Amygdala (tissue), 56 donors: ENCODE data around the gene XPR1.
"Not testable (repeated sequence)": the region's sequence is repeated elsewhere in the genome, so short reads cannot be mapped to it uniquely, and the experiment has no call there.

Experiments
- DNase-seq, 56 donors: peaks; one replicate each; lab custom pipeline; 2025; lab: John Stamatoyannopoulos, UW

Gene XPR1

DNA sequence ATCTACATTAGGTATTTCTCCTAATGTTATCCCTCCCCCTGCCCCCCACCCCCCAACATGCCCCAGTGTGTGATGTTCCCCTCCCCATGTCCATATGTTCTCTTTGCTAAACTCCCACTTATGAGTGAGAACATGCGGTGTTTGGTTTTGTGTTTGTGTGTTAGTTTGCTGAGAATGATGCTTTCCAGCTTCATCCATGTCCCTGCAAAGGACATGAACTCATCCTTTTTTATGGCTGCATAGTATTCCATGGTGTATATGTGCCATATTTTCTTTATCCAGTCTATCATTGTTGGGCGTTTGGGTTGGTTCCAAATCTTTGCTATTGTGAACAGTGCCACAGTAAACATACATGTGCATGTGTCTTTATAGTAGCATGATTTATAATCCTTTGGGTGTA, 199.7 kb downstream of the XPR1 start:
- DNase-seq: not testable (repeated sequence)

DNA sequence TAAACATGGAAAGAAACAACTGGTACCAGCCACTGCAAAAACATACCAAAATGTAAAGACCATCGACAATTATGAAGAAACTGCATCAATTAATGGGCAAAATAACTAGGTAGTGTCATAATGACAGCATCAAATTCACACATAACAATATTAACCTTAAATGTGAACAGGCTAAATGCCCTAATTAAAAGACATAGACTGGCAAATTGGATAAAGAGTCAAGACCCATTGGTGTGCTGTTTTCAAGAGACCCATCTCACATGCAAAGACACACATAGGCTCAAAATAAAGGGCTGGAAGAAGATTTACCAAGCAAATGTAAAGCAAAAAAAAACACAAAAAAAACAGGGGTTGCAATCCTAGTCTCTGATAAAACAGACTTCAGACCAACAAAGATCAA, 201.4 kb downstream of the XPR1 start:
- DNase-seq: not testable (repeated sequence)

DNA sequence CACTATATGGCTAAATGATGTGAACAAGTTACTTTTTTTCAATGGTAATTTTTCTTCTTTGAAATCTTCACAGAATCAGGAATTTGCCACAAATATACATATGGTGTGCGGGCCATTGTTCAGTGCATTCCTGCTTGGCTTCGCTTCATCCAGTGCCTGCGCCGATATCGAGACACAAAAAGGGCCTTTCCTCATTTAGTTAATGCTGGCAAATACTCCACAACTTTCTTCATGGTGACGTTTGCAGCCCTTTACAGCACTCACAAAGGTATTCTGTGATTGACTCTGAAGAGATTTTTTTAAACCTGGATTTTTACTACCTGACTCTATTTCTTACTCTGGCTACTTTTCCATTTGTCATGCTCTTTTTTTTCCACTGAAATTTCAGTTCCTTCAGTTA, 204.6 kb downstream of the XPR1 start:
- DNase-seq: no peak

DNA sequence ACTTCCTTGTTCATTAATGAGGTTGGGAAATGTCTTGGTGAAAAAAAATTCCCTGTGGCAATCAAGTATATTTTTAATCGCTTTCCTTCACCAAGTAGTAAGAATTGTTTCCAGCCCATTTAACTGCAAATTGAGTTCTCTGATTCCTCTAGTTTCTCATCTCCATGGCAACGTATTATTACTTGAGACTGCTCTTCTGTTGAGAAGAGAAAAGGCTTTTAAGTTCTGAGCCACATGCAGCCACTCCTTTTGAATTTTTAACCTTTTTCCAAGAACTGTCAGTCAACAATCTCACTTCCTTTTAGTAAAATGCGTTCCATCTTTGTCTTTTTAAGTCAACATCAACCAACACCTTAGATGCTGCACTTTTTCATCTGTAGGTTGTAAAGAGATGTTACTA, 205.2 kb downstream of the XPR1 start:
- DNase-seq: peak in 1 of 56 donors; percentile 26

DNA sequence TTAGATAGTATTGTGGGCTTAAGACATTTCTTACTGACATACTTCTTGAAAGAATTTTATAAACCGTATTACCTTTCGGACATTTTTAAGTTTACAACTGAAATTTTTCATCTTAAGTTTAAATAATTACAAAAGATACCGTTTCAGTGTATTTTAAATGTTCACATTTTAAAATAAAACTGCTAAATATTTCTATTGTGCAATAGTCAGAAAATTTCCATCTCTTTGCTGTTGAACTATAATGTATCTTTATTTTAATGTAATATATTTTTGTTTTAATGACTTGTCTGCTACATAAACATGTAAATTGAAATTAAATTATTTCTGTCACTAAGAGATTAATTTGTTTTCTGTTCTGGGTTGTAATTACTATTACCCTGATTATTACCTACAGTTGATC, 206.7 kb downstream of the XPR1 start:
- no peak for DNase-seq

DNA sequence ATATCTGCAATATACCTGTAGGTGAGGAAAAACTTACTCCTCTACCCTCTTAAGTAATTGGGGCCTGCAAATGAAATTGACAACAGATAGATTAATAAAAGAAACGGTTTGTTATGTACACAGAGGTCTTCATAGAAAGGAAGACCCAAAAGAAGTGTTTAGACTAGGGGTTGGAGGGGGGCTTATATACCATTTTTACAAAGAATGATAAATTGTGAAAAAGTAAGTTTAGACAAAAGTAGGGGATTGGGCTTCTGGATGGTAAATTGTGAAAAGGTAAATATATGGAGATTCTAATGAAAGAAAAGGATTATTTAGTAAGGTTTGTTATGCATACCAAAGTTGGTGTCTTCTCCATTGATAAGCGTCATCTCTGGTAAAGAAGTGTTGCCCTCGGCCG, 207.7 kb downstream of the XPR1 start:
- DNase-seq: no peak

DNA sequence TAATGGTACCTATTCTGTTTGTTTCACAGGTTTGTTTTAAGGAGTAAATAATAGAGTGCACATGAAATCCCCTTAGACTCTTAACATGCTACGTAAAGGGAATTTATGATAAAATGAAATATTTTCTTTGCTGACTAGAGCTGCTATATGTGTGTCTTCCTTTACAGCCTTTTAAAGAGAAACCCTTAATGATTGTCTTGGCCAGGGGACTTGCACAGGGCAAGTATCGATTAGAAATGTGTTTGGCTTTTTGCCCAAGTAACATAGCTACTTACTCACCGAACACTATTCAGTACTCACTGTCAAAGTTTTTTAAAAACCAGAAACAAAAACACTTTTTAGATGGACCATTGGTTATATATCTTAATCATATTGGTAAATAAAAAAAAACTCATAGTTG, 209.6 kb downstream of the XPR1 start:
- no peak for DNase-seq

DNA sequence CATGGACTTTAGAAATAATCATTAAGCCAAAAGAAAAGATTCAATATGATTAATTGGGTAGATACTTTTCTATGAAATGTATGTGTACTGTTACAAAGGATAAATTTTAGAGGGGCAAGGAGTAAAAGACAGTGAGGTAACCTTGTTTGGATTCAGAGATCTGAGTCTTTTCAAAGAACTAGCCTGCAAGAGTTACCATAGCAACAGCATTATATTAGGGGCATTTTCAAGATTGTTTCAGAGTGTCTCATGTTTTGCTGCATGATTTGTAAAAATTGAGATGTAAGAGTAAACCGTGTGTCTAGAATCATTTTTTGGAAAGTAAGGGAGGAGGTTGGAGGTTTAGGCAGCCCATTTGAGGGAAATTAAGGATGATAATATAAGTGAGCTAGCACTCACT, 210.2 kb downstream of the XPR1 start:
- no peak for DNase-seq

DNA sequence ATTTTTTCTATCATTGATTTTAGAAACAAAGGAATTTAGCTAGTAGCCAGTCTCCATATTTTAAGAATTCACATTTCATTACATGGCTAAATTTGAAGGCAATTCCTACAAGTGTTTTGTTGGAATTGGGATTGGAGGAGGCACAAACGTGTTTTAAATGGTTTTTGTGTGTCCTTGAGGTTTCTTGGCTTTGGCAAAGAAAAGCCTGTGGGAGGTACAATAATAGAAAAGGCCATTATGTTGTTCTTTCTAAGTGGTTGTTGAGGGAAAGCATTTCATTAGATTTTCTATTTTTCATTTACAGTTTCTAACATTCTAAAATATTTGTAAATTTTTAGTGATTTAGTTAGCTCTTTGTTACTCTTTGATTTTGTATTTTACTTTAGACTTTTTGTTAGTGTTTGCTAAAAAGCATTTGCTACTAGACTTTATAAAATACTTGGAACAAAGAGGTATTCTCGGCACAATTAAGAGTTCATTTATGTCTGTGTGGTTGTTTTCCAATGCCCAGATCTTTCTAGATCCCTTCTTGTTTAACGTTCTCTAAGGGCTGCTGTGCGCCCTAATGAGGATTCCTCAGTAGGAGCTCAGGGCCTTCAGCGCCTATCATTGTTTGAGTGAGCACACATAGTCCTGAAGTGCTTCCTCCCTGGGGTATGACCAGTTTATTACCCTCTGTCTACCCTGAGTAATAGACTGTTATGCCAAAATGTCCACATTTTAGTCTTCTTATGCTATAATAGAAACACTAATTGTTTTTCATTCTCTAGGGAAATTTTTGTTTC, 210.9 kb downstream of the XPR1 start:
- DNase-seq: peak in 9 of 56 donors; percentile 1 to 18 (median 5)

DNA sequence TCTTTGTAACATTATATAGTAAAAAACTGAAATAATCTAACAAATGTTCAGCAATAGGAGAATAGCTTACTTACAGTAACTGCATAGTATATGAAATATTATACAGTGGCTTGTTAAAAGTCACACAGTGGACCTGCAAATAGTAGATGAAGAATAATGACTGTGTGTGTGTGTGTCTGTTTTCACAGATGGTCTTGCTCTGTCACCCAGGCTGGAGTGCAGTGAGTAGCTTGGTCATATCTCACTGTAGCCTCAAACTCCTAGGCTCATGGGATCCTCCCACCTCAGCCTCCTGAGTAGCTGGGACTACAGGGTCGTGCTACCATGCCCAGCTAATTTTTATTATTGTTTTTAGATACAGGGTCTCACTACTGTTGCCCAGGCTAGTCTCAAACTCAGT, 213.5 kb downstream of the XPR1 start:
- DNase-seq: no peak

DNA sequence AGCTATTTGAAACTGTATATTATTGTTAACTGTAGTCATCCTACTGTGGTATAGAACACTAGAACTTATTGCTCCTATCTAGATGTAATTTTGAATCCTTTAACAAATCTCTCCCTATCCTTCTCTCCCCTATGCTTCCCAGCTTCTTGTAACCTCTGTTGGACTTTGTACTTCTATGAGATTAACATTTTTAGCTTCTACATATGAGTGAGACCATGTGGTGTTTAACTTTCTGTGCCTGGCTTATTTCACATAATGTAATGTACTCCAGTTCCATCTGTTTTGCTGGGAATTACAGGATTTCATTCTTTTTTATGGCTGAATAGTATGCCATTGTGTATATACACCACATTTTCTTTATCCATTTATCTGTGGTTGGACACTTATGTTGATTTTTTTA, 216.4 kb downstream of the XPR1 start:
- no peak for DNase-seq

DNA sequence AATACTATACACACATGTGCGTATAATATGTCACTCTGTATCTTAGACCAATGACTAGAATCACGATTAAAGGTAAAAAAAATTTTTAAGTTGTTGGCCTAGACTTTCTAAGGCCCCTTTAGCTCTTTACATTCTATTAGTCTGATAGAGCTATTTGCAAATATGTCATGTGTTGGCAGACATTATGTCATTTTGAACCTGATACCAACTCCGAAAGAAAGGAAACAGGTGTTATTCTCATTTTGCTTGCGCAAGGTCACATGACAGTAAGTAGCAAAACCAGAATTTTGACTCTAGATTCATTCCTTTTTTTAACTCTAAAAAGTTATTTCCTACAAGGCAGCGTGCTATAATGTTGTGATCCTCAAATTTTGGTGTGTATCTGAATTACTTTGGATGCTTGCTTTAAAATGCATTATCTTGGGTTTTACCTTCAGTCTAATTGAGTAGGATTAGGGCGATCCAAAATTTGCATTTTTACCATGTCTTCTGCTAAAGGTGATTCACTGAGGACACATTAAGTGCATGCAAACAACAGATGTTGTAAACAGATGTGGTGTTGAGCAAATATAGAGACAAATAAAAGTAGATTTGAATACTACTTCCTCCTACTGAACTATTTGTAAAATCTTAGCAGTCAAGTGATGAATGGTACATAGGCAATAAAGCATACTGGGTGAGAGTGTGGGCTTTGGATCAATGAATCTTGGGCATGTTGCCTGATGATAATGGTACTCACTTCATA, 217.4 kb downstream of the XPR1 start:
- DNase-seq: no peak

DNA sequence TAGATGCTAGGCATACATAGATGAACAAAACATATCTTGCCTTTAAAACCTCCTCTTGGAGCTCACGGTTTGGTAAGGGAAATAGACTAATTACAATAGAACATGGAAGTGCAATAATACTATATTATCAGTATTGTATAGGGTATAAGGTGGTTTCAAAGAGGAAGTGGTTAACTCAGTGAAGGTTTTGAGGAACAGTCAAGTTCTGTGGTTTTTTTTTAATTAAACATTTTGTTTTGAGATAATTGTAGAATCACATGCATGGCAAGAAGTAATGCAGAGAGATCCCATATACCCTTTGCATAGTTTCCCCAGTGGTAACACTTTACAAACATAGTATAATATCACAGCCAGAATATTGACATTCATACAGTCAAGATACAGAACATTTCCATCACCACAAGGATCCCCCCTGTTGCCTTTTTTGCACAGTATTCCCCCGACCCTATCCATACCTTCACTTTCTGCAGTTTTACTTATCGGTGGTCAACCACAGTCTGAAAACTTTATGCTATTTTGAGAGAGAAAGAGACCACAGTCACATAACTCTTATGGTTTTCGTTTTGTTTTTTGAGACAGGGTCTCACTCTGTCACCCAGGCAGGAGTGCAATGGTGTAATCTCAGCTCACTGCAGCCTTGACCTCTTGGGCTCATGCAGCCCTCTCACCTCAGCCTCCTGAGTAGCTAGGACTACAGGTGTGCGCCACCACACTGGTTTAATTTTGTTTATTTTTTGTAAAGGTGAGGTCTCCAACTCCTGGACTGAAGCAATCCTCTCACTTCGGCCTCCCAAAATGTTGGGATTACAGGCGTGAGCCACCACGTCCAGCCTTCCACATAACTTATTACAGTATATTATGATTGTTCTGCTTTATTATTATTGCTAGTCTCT, 220.4 kb downstream of the XPR1 start:
- DNase-seq: no peak

DNA sequence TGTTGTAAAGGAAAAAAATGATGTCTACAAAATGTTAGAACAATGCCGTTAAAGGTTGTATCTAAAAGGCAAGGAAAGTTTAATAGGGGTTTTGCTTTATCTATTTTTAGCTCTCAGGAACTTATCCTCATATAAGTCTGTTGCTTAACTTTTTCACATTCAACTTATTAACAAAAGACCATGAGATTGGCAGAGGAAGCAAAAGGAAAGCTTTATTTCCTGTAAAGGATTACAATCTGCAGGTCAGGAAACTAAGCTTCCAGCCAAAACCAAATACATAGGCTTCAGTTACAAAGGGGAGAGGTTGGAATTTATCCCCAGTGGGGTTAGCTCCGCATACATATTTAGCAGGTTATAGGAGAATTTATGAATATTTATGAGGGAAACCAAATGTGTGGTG, 222.2 kb downstream of the XPR1 start:
- DNase-seq: no peak

DNA sequence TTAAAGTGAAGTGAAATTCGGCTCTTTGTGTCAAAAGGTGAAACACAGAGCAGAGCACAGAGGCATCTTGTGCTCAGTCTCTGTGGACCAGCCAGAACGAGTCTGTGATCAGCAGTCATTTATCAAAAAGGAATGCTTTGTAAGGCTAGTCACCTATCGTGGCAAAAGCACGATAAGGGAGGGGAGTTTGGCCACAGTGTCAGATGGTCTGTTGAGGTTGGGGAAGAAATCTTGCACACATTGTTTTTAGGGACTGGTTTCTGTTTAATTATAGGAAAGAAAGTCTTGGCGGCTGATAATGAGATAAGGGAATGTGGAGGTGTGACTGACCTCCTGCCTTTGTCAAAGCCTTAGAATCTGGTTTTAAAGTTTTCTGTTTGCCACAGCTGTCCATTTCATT, 222.6 kb downstream of the XPR1 start:
- no peak for DNase-seq

DNA sequence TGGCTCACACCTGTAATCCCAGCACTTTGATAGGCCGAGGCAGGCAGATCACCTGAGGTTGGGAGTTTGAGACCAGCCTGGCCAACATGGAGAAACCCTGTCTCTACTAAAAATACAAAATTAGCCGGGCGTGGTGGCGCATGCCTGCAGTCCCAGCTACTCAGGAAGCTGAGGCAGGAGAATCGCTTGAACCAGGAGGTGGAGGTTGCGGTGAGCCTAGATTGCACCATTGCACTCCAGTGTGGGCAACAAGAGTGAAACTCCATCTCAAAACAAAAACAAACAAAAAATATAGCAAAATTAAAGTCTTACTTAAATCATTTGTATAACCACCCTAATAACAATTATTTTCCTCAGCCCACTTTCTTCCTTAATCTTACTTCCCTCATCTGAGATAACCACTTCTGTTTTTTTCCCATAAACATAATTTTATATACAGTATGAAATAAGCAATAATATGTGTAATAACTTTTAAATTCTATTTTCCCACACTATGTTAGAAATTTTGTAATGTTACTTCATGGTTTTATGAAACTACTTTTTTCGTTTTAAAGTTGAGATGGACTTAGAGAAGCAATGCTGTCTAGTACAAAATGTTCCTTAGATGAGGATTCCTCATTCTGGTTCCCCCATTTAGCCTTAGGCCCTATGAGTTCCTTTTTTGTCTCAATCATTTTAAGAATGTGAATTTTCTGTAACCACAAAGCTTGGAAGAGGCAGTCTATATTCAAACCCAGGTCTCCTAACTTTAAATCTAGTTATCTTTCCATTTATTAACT, 226.3 kb downstream of the XPR1 start:
- DNase-seq: not testable (repeated sequence)

DNA sequence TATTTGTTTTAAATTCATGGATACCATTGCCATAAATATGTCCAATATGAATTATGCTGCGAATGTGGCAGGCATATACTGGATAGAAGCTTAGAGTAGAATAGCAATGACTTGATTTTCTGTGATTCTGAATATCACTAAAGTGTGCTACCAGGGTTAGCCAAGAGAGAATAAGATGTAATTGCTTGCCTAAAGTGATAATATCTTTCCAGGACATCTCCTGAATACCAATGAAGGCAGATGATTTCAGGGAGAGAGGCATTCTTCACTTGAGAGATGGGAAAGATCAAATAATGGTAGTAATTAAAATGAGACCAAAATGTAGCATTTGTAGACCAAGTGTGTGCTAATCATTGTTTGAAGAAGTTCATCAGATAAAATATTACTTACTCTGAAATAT, 227.5 kb downstream of the XPR1 start:
- DNase-seq: no peak

DNA sequence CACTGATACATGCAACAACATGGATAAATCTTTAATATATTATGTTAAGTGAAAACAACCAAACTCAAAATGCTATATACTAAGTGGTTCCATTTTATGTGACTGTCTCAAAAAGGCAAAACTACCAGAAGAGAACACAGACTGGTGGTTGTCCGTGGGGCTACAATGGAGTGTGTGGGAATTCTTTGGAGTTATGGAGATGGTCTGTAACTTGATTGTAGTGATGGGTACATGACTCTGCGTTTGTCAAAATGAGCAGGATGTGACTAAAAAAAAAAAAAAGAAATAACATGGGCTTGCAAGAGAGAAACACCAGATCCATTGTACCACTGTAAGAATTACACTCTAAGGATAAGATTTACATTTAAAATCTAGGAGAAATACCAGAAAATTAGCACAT, 228.7 kb downstream of the XPR1 start:
- no peak for DNase-seq

DNA sequence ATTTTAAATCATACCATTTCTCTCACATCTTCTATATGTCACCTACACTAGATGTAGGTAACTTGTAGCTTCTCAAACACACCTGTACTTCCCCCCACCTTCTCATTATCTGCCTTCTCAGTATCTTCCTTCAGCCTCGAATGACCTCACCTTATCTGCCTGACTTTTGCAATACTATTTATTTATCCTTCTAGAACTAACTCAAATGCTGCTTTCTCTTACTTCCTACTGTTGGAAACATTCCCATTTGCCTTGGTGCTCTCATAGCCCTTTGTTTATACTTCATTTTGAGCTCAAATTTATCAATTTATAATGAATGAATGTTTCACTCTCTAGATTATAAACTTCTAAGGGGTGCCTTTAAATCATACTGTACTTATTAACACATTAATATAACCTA, 230.5 kb downstream of the XPR1 start:
- DNase-seq: no peak

DNA sequence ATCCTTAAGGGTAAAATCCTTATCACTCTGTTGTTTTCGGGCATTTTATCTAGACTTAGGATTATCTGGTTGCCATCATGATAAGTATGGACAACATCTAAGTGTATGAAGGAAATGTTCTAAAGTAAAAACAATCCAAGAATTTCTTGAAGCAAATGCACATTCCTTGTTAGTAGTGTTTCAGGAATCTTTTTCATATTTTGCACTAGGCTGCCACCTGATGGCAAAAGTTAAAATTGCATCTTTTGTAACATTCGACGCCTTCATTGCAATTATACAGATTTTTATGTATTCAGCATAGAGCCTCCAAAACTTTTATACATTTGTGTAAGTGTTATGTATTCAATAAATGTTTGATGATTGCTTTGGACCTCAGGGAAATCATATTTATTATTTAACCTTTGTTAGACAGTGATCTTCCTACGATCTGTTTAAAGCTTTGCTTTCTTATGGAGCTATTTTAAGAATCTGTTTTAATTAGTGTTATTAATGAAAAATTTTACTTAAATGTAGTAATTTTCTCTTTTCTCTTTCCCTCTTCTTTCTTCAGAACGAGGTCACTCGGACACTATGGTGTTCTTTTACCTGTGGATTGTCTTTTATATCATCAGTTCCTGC, 231.4 kb downstream of the XPR1 start:
- peak in 7 of 56 donors; percentile 0 to 67 (median 3) for DNase-seq
